Measurements from ENCODE around the gene ACTA1. TPM values are rescaled to one million over a fixed set of nuclear protein-coding genes. Genes with fewer than 3 reads are reported as not detected.
"Not testable (repeated sequence)": the region's sequence is repeated elsewhere in the genome, so short reads cannot be mapped to it uniquely, and the experiment has no call there.

Gene ACTA1
- 10 to 100 TPM in 1 of 2 donors, 1 to 10 TPM in 1; 3.9 to 41.3 TPM for total RNA-seq

DNA sequence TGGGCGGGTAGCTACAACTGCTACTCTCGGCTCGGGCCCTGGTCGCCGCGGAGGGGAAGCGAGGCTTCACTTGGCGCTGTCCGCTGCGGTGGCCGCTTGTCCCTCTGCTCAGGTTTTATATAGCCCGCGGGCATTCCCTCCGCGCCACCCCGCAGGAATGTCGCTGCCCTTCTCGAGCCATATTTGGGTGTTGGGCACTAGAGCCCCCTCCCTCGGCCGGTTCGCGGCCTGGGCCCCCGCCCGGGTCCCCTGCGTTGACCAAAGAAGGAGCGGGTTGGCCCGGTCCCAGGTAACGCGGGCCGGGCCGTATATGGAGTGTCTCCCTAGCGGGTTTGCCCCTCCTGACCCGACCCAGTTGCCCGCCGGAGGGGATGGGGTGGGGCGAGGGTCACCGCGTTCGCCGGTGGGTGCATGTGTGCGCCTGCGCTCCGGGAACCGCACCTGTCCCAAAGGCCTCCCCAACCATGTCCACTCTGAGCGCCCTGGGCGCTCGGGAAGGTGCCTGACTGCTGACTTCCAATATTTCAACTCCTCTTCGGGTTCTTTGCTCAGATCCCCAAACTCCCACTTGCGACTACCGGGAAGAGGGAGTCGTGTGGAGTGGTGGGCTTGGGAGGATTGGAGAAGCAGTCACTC, at the start of gene ACTA1:
Gene ACTA1, minus strand, starts transcription at position 90 of the 636 bp plus-strand sequence. CDS start 979 bp downstream, outside the sequence.
- no peaks in the 10 kb centered on the region for H3K9me3 ChIP-seq
- H3K4me1 ChIP-seq (replicated peaks), result peaks cover 12% of the 10 kb centered on the region
- H3K36me3 ChIP-seq, result no peaks in the 10 kb centered on the region
- no peak within 1 kb of the TSS for H3K4me3 ChIP-seq
- no peak for TF ChIP-seq POLR2A (IDR thresholded peaks at IDR 0.05)
- H3K27me3 ChIP-seq (replicated peaks; ENCODE audit: insufficient read depth), result peaks cover 39% of the 10 kb centered on the region
- WGBS, result 1% methylated on average over 51 of the region's 51 CpGs
- no peak within 1 kb of the TSS for H3K27ac ChIP-seq
- no peak for DNase-seq (ENCODE audit: low spot score)
- intact Hi-C loops (cut with DNase I), result no loop called here

DNA sequence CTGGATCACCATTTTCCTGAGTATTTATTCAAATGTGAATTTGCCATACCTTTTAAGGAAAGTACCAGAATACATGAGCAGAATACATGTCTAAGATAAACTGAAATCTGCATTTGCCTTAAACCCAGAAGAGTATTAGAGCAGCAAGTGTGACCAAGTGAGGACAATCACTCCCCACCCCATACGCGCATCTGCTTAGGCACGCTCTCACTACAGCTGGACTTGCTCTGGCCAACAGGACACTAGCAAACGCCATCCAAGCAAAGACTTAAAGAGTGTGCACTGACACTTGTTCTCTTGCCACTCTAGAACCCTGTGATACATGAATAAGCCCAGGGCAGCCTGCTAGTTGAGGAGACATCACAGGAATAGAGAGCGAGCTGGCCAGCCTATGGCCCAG, 48.6 kb upstream of the ACTA1 start:
- no peak for DNase-seq (ENCODE audit: low spot score)
- TF ChIP-seq POLR2AphosphoS5 (IDR thresholded peaks at IDR 0.05), result no peak
- TF ChIP-seq, protein P1, sequence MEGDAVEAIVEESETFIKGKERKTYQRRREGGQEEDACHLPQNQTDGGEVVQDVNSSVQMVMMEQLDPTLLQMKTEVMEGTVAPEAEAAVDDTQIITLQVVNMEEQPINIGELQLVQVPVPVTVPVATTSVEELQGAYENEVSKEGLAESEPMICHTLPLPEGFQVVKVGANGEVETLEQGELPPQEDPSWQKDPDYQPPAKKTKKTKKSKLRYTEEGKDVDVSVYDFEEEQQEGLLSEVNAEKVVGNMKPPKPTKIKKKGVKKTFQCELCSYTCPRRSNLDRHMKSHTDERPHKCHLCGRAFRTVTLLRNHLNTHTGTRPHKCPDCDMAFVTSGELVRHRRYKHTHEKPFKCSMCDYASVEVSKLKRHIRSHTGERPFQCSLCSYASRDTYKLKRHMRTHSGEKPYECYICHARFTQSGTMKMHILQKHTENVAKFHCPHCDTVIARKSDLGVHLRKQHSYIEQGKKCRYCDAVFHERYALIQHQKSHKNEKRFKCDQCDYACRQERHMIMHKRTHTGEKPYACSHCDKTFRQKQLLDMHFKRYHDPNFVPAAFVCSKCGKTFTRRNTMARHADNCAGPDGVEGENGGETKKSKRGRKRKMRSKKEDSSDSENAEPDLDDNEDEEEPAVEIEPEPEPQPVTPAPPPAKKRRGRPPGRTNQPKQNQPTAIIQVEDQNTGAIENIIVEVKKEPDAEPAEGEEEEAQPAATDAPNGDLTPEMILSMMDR (IDR thresholded peaks at IDR 0.05), result no peak
- TF ChIP-seq POLR2A (IDR thresholded peaks at IDR 0.05), result no peak
- Histone ChIP-seq H3K9me3 (no peaks in the 10 kb centered on the region), H3K4me3 (no peak overlapping the region), H3K27me3 (replicated peaks; ENCODE audit: insufficient read depth) (no peaks in the 10 kb centered on the region), H3K4me1 (replicated peaks) (no peaks in the 10 kb centered on the region), H3K27ac (no peak overlapping the region), H3K36me3 (peaks cover 0 to 9% of the 10 kb centered on the region in 2 donors)
- WGBS, result 72% methylated on average over 5 of the region's 5 CpGs
- intact Hi-C loops (cut with DNase I), result no loop called here

DNA sequence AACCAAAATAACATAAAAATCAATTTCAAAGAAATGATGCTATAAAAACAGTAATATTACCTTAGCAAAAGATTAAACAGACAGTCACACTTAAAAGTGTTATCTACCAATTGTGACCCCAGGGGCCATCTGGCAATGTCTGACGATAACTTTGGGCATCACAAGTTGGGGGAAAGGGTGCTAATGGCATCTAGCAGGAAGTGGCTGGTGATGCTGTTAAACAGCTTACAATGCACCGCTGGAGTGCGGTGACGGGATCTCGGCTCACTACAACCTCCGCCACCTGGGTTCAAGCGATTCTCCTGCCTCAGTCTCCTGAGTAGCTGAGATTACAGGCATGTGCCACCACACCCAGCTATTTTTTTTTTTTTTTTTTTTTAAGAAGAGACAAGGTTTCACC, 46.6 kb upstream of the ACTA1 start:
- TF ChIP-seq POLR2A (IDR thresholded peaks at IDR 0.05) (no peak), POLR2AphosphoS5 (IDR thresholded peaks at IDR 0.05) (no peak)
- TF ChIP-seq, protein P1 (IDR thresholded peaks at IDR 0.05), result no peak
- no peak for DNase-seq (ENCODE audit: low spot score)
- no peak overlapping the region for H3K27ac ChIP-seq
- 95% methylated on average over 7 of the region's 7 CpGs for WGBS
- no peak overlapping the region for H3K4me3 ChIP-seq
- no peaks in the 10 kb centered on the region for H3K27me3 ChIP-seq (replicated peaks; ENCODE audit: insufficient read depth)
- intact Hi-C loops (cut with DNase I), result loop anchor here (2.0 kb wide), 1 partner anchor 222 kb away; no protein-coding TSS in a partner anchor
- no peaks in the 10 kb centered on the region for H3K9me3 ChIP-seq
- H3K4me1 ChIP-seq (replicated peaks), result no peaks in the 10 kb centered on the region
- peaks cover 0 to 9% of the 10 kb centered on the region in 2 donors for H3K36me3 ChIP-seq

DNA sequence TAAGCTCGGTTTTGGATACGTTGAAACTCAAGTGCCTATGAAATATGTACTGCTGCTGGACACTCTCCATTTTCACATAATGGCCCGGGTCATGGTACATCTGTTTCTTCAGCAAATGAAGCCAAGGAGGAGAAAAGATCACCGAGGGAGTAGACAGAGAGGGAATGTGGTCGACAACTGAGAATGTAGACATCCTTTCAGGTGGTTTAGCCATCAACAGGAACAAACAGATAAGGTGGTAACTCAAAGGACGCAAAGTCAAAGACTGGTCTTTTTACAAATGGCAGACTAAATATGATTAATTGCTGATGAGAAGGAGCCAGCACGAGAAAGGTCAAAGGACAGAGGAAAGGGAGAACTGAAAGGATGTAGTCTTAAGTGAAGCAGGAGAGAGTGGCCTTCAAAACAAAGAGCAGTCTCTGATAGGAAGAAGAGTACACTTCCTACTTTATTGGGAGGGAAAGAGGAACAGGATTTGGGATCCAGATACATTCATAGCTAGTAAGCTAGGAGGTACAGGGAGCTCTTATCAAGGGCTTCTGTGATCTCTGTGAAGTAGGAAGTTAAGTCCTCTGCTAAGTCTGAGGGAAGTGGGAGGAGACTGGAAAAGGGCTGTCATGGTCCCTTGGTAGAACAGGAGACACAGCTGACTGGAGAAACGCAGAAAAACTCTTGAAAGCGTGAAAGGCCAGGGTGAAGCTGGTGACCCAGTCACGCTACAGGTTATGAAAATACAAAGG, 45.9 kb upstream of the ACTA1 start:
- 77% methylated on average over 10 of the region's 10 CpGs for WGBS
- H3K27ac ChIP-seq, result no peak overlapping the region
- intact Hi-C loops (cut with DNase I), result loop anchor here (2.0 kb wide), 1 partner anchor 221 kb away; no protein-coding TSS in a partner anchor
- H3K36me3 ChIP-seq, result peaks cover 0 to 9% of the 10 kb centered on the region in 2 donors
- TF ChIP-seq POLR2A (IDR thresholded peaks at IDR 0.05) (no peak), POLR2AphosphoS5 (IDR thresholded peaks at IDR 0.05) (no peak)
- TF ChIP-seq, protein P1 (IDR thresholded peaks at IDR 0.05), result no peak
- H3K4me1 ChIP-seq (replicated peaks), result no peaks in the 10 kb centered on the region
- DNase-seq (ENCODE audit: low spot score), result no peak
- no peak overlapping the region for H3K4me3 ChIP-seq
- H3K27me3 ChIP-seq (replicated peaks; ENCODE audit: insufficient read depth), result no peaks in the 10 kb centered on the region
- no peaks in the 10 kb centered on the region for H3K9me3 ChIP-seq

DNA sequence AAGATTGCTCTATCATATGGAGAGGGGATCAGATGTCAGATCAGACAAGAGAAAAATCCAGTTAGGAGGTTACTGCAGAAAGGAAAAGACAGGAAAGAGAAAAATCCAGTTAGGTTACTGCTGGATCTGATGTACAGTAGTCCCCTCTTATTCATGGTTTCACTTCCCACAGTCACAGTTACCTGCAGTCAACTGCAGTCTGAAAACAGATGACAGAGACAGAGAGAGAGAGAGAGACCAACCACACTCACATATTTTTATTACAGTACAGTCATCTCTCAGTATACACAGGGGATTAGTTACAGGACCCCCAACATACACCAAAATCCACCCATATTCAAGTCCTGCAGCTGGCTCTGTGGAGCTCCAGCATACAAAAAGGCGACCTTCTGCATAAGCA, 45.0 kb upstream of the ACTA1 start:
- Histone ChIP-seq H3K36me3 (peaks cover 0 to 9% of the 10 kb centered on the region in 2 donors), H3K9me3 (no peaks in the 10 kb centered on the region), H3K27me3 (replicated peaks; ENCODE audit: insufficient read depth) (no peaks in the 10 kb centered on the region), H3K27ac (no peak overlapping the region), H3K4me1 (replicated peaks) (no peaks in the 10 kb centered on the region), H3K4me3 (no peak overlapping the region)
- WGBS, result 100% methylated on average over 1 of the region's 1 CpG
- TF ChIP-seq POLR2A (IDR thresholded peaks at IDR 0.05), result no peak
- TF ChIP-seq, protein P1 (IDR thresholded peaks at IDR 0.05), result no peak
- TF ChIP-seq POLR2AphosphoS5 (IDR thresholded peaks at IDR 0.05), result no peak
- no peak for DNase-seq (ENCODE audit: low spot score)
- intact Hi-C loops (cut with DNase I), result no loop called here

DNA sequence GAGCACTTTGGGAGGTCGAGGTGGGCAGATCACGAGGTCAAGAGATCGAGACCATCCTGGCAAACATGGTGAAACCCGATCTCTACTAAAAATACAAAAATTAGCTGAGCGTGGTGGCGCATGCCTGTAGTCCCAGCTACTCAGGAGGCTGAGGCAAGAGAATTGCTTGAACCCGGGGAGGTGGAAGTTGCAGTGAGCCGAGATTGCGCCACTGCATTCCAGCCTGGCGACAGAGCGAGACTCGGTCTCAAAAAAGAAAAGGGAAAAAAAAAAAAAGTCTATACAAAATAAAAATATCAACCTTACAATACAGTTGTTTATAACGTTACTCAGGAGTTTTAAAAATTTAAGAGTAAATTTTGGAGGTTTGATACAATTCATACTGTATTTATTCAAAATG, 42.0 kb upstream of the ACTA1 start:
- WGBS, result 94% methylated on average over 13 of the region's 13 CpGs
- intact Hi-C loops (cut with DNase I), result not testable (repeated sequence)

More for the DNA sequence above, 42.0 kb upstream of the ACTA1 start:
- not testable (repeated sequence) for H3K36me3 ChIP-seq; H3K27ac ChIP-seq; H3K4me3 ChIP-seq; DNase-seq (ENCODE audit: low spot score); H3K27me3 ChIP-seq (replicated peaks; ENCODE audit: insufficient read depth); H3K4me1 ChIP-seq (replicated peaks); H3K9me3 ChIP-seq
